Stimulated activated memory B cell treated with anti-CD40 and anti-IgM and Interleukin-4, amounts not matched to agents 10 μg/mL and 1 μg/mL and 100 μg/mL, for 72 hours (primary cell): Measurements from ENCODE around the gene SP7.

ENCODE experiments used
- ATAC-seq: fragments of 150-1000 bp; cut with Tn5 transposase; 2 replicates; pipeline ENCODE4 v1.10.0; 2021
- H3K27ac Mint-ChIP-seq: one replicate; pipeline ENCODE4 v1.8.0; 2022; ENCODE audit warnings: mild to moderate bottlenecking, mixed read lengths
- H3K27me3 Mint-ChIP-seq: one replicate; pipeline ENCODE4 v1.8.0; 2022; ENCODE audit warnings: mixed read lengths
- H3K36me3 Mint-ChIP-seq: one replicate; pipeline ENCODE4 v1.8.0; 2022; ENCODE audit warnings: mixed read lengths
- H3K4me1 Mint-ChIP-seq: one replicate; pipeline ENCODE4 v1.8.0; 2022; ENCODE audit warnings: mixed read lengths
- H3K4me3 Mint-ChIP-seq: one replicate; pipeline ENCODE4 v1.8.0; 2022; ENCODE audit warnings: mild to moderate bottlenecking, moderate library complexity, mixed read lengths
- H3K9me3 Mint-ChIP-seq: one replicate; pipeline ENCODE4 v1.8.0; 2022; ENCODE audit warnings: mixed read lengths

SP7 gene

GRCh38 chr12:53279888-53280498, 56.2 kb downstream of the SP7 start:
- Mint-ChIP-seq H3K9me3 (no peaks in the 10 kb centered on the region), H3K36me3 (peaks cover 30% of the 10 kb centered on the region), H3K4me1 (no peaks in the 10 kb centered on the region), H3K27me3 (no peaks in the 10 kb centered on the region), H3K4me3 (no peak overlapping the region), H3K27ac (no peak overlapping the region)
- no peak for ATAC-seq

GRCh38 chr12:53279283-53279869, 56.8 kb downstream of the SP7 start:
- ATAC-seq: no peak
- Mint-ChIP-seq H3K27me3 (no peaks in the 10 kb centered on the region), H3K4me3 (no peak overlapping the region), H3K27ac (no peak overlapping the region), H3K36me3 (peaks cover 36% of the 10 kb centered on the region), H3K4me1 (no peaks in the 10 kb centered on the region), H3K9me3 (no peaks in the 10 kb centered on the region)

DNA sequence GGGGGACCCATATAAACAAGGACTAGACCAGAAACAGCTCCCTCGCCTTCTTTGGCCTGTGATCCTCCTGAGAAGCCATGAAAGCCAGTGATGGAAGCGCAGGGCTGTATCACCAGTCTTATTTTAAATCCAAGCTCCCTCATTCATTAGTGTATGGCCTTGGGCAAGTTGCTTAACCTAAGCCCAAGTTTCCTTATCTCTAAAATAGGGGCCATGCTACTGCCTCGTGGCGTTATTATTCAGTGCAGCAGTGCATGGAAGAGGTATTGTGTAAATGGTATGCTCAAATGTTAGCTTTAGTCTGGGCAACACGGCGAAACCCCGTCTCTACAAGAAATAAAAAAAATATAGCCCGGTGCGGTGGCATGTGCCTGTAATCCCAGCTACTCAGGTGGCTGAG, 58.2 kb downstream of the SP7 start:
- no peak for ATAC-seq
- no peaks in the 10 kb centered on the region for H3K9me3 Mint-ChIP-seq
- H3K36me3 Mint-ChIP-seq: peaks cover 32% of the 10 kb centered on the region
- no peaks in the 10 kb centered on the region for H3K4me1 Mint-ChIP-seq
- H3K27me3 Mint-ChIP-seq: no peaks in the 10 kb centered on the region
- H3K27ac Mint-ChIP-seq: no peak overlapping the region
- H3K4me3 Mint-ChIP-seq: no peak overlapping the region
